RWPE2 (cell line): Measurements from ENCODE around the gene APPBP2.

ENCODE experiments used
- ATAC-seq: fragments of 200-7000 bp; cut with Tn5 transposase; 3 replicates; pipeline ENCODE4 v1.9.1; 2021; ENCODE audit warnings: low read depth
- DNase-seq: peaks from one replicate; pipeline ENCODE4 v3.0.0-alpha.2; 2020; ENCODE audit warnings: low spot score
- H3K27ac ChIP-seq: fragments of 450-650 bp; 2 replicates; pipeline ENCODE4 v1.5.1; 2017; ENCODE audit warnings: mild to moderate bottlenecking; ENCODE audit not compliant: poor library complexity, severe bottlenecking
- H3K27me3 ChIP-seq: fragments of 250-450 bp; sonication (Bioruptor Pico); 2 replicates; pipeline ENCODE4 v1.5.1; 2021; ENCODE audit warnings: mild to moderate bottlenecking, moderate library complexity; ENCODE audit not compliant: insufficient read depth, poor library complexity, severe bottlenecking
- H3K36me3 ChIP-seq: fragments of 250-450 bp; sonication (Bioruptor Pico); 2 replicates; pipeline ENCODE4 v1.5.1; 2020; ENCODE audit warnings: low read depth, mild to moderate bottlenecking, moderate library complexity
- H3K4me1 ChIP-seq: fragments of 250-450 bp; sonication (Bioruptor Pico); 2 replicates; pipeline ENCODE4 v1.5.1; 2021; ENCODE audit warnings: mild to moderate bottlenecking, moderate library complexity; ENCODE audit not compliant: insufficient read depth, poor library complexity, severe bottlenecking
- H3K4me3 ChIP-seq: fragments of 250-450 bp; sonication (Bioruptor Pico); 2 replicates; pipeline ENCODE4 v1.5.1; 2021; ENCODE audit warnings: mild to moderate bottlenecking, moderate library complexity; ENCODE audit not compliant: severe bottlenecking
- H3K9me3 ChIP-seq: fragments of 250-450 bp; sonication (Bioruptor Pico); 2 replicates; pipeline ENCODE4 v1.5.1; 2021; ENCODE audit warnings: mild to moderate bottlenecking, moderate library complexity; ENCODE audit not compliant: severe bottlenecking
- TF ChIP-seq, protein P1 (sequence below): fragments of 450-650 bp; IDR thresholded peaks from one replicate; pipeline ENCODE4 v1.5.1; 2017; ENCODE audit warnings: mild to moderate bottlenecking, moderate library complexity; ENCODE audit not compliant: poor library complexity, severe bottlenecking

APPBP2 gene

DNA sequence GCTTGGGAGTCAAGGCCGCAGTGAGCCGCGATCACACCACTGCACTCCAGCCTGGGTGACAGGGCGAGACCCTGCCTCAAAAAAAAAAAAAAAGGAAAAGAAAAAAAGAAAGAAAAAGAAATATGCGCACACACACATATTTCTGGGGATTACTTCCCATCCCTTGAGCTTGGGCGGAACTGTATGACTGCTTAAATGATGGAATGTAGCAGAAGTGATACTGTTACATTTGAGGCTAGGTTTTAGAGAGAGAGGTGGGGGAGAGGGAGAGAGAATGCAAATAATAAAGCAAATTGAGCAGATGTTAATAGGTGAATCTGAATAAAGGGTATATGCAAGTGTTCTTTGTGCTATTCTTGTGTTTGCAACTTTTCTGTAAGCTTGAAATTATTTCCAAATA lies 122.1 kb downstream of the APPBP2 start:
- TF ChIP-seq, protein P1, sequence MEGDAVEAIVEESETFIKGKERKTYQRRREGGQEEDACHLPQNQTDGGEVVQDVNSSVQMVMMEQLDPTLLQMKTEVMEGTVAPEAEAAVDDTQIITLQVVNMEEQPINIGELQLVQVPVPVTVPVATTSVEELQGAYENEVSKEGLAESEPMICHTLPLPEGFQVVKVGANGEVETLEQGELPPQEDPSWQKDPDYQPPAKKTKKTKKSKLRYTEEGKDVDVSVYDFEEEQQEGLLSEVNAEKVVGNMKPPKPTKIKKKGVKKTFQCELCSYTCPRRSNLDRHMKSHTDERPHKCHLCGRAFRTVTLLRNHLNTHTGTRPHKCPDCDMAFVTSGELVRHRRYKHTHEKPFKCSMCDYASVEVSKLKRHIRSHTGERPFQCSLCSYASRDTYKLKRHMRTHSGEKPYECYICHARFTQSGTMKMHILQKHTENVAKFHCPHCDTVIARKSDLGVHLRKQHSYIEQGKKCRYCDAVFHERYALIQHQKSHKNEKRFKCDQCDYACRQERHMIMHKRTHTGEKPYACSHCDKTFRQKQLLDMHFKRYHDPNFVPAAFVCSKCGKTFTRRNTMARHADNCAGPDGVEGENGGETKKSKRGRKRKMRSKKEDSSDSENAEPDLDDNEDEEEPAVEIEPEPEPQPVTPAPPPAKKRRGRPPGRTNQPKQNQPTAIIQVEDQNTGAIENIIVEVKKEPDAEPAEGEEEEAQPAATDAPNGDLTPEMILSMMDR, result no peak
- H3K4me1 ChIP-seq, result no peaks in the 10 kb centered on the region
- H3K27me3 ChIP-seq, result no peaks in the 10 kb centered on the region
- H3K4me3 ChIP-seq, result no peak overlapping the region
- no peaks in the 10 kb centered on the region for H3K36me3 ChIP-seq
- DNase-seq (no peak), ATAC-seq (no peak)
- no peak overlapping the region for H3K27ac ChIP-seq
- no peaks in the 10 kb centered on the region for H3K9me3 ChIP-seq

DNA sequence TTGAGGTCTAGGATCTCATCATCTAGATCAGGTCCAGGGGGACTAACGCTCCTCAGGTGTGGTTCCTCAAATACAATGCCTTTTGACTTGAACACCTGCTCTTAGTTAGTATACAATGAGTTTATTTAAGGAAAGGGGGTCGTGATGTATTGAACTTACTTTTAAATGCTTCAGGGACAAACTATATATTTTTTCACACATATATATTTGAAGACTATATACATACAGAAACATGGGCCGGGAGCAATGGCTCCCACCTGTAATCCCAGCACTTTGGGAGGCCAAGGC lies 122.6 kb downstream of the APPBP2 start:
- H3K27ac ChIP-seq, result no peak overlapping the region
- DNase-seq (no peak), ATAC-seq (no peak)
- H3K4me1 ChIP-seq, result no peaks in the 10 kb centered on the region
- no peaks in the 10 kb centered on the region for H3K9me3 ChIP-seq
- no peak overlapping the region for H3K4me3 ChIP-seq
- TF ChIP-seq, protein P1, result no peak
- no peaks in the 10 kb centered on the region for H3K27me3 ChIP-seq
- no peaks in the 10 kb centered on the region for H3K36me3 ChIP-seq

DNA sequence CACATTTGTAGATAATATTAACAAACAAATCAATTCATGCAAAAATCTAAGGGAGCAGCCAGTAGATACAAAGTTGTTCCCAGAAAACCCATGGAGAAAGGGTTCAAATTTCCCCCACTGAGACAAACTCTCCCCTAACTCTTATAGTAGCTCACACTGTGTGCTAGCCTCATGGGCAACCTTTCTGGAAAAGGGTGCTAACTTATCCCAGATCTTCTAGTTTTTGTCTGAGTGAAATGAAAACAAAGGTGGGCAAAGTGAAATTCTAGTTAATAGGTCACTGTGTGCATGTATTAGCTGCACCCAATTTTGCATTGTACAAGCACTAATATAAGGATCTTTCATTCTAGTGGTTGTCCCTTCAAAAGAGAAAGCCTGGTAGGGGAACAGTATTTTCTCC lies 124.2 kb downstream of the APPBP2 start:
- Histone ChIP-seq H3K9me3 (no peaks in the 10 kb centered on the region), H3K27me3 (no peaks in the 10 kb centered on the region), H3K36me3 (no peaks in the 10 kb centered on the region), H3K4me1 (no peaks in the 10 kb centered on the region), H3K4me3 (no peak overlapping the region), H3K27ac (no peak overlapping the region)
- DNase-seq (no peak), ATAC-seq (no peak)
- TF ChIP-seq, protein P1, result no peak

DNA sequence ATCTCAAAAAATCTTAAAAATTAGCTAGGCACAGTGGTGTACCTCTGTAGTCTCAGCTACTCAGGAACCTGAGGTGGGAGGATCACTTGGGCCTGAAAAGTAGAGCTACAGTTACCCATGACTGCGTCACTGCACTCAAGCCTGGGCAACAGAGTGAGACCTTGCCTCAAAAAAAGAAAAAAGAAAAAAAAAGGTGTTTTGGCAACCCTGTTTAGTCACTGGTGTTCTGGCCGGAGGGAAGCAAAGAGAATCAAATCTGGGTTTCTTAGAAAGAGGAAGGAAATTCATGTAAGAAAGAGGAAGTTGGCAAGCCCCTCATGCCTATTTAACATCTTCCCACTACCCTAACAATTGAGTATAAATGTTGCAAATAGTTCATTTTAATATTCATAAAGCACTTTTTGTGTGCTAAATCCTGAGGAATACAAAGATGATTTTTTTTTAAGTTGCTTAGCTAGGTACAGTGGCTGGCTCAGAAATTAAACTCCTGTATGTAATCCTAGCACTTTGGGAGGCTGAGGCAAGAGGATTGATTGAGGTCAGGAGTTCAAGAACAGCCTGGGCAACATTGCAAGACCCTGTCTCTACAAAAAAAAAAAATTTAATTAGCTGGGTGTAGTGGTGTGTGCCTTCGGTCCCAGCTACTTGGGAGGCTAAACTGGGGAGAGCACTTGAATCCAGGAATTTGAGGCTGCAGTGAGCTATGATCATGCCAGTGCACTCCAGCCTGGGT lies 127.6 kb downstream of the APPBP2 start:
- H3K27me3 ChIP-seq, result no peaks in the 10 kb centered on the region
- H3K36me3 ChIP-seq, result no peaks in the 10 kb centered on the region
- no peak for DNase-seq
- no peak for ATAC-seq
- no peak overlapping the region for H3K4me3 ChIP-seq
- no peaks in the 10 kb centered on the region for H3K4me1 ChIP-seq
- TF ChIP-seq, protein P1, result no peak
- no peaks in the 10 kb centered on the region for H3K9me3 ChIP-seq
- H3K27ac ChIP-seq, result no peak overlapping the region

DNA sequence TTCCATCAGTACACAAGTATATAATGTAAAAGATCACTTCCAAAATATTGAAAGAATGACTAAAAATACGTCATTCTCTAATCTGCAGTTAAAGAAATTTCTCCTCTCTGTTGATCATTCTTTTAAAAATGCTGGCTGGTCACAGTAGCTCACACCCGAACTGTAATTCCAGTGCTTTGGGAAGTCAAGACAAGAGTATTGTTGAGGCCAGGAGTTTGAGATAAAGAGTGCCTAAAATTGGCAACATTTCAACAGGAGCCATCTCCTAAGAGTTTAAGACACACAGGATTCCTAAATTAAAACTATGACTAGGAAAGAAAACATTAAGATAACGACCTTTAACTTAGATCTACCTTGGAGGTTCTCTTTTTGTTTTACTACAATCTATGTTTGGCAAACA lies 129.6 kb downstream of the APPBP2 start:
- no peak for ATAC-seq
- H3K4me1 ChIP-seq, result peaks cover 5% of the 10 kb centered on the region
- no peak for DNase-seq
- TF ChIP-seq, protein P1, result no peak
- no peaks in the 10 kb centered on the region for H3K36me3 ChIP-seq
- H3K9me3 ChIP-seq, result no peaks in the 10 kb centered on the region
- H3K4me3 ChIP-seq, result no peak overlapping the region
- no peaks in the 10 kb centered on the region for H3K27me3 ChIP-seq
- H3K27ac ChIP-seq, result no peak overlapping the region
